Liver (tissue), 9 donors: ENCODE measurements around the gene ORC3. TPM values are rescaled to one million over a fixed set of nuclear protein-coding genes. Genes with fewer than 3 reads are reported as not detected.

ENCODE experiments used
- DNase-seq: peaks from one replicate; pipeline ENCODE4 v3.0.0-alpha.2; 2017; ENCODE audit warnings: low spot score
- H3K27ac ChIP-seq, 2 donors: one replicate each; pipeline ENCODE4 v1.7.0; 2013; ENCODE audit warnings: inconsistent platforms in 2 of 2, low read length in 2 of 2, control low read depth in 1 of 2, low read depth in 1 of 2, mild to moderate bottlenecking in 1 of 2
- H3K27me3 ChIP-seq, 4 donors: one replicate each; pipeline versions ENCODE4 v1.6.1 to v1.7.0; 2013; ENCODE audit warnings: low read length in 3 of 4, inconsistent platforms in 1 of 4, mild to moderate bottlenecking in 1 of 4, moderate library complexity in 1 of 4; ENCODE audit not compliant: control insufficient read depth in 4 of 4, insufficient read depth in 4 of 4
- H3K36me3 ChIP-seq, 4 donors: one replicate each; pipeline versions ENCODE4 v1.6.1 to v1.7.0; 2013; ENCODE audit warnings: low read length in 3 of 4, mild to moderate bottlenecking in 3 of 4, low read depth in 1 of 4, moderate library complexity in 1 of 4; ENCODE audit not compliant: control insufficient read depth in 4 of 4, insufficient read depth in 3 of 4
- H3K4me1 ChIP-seq, 4 donors: one replicate each; pipeline versions ENCODE4 v1.6.1 to v1.7.0; 2013; ENCODE audit warnings: low read length in 3 of 4, mild to moderate bottlenecking in 3 of 4, moderate library complexity in 1 of 4; ENCODE audit not compliant: control insufficient read depth in 4 of 4, insufficient read depth in 4 of 4
- H3K4me3 ChIP-seq, 3 donors: one replicate each; pipeline versions ENCODE4 v1.6.1 to v1.7.0; 2013; ENCODE audit warnings: low read length in 3 of 3, control low read depth in 1 of 3, low read depth in 1 of 3, mild to moderate bottlenecking in 1 of 3
- H3K9ac ChIP-seq, 2 donors: one replicate each; pipeline ENCODE4 v1.7.0; 2013; ENCODE audit warnings: low read length in 2 of 2, mild to moderate bottlenecking in 2 of 2, moderate library complexity in 2 of 2, control low read depth in 1 of 2, low read depth in 1 of 2
- H3K9me3 ChIP-seq, 4 donors: one replicate each; pipeline versions ENCODE4 v1.6.1 to v1.7.0; 2013; ENCODE audit warnings: low read length in 3 of 4; ENCODE audit not compliant: control insufficient read depth in 4 of 4
- ATF3 ChIP-seq: IDR thresholded peaks from 2 replicates; pipeline ENCODE4 v1.6.1; 2016; ENCODE audit warnings: antibody characterized with exemption
- CTCF ChIP-seq: fragments of 150-350 bp; IDR thresholded peaks from 2 replicates; pipeline ENCODE4 v1.5.1; 2017; ENCODE audit warnings: improper control_type of control experiment, low read depth, low read length; ENCODE audit not compliant: missing input control
- EGR1 ChIP-seq, 2 donors: IDR thresholded peaks; 2 replicates each; pipeline ENCODE4 v1.6.1; 2016 to 2018; ENCODE audit warnings: antibody characterized with exemption in 2 of 2, low read depth in 2 of 2
- FOXA1 ChIP-seq: IDR thresholded peaks from 2 replicates; pipeline ENCODE4 v1.6.1; 2016; ENCODE audit warnings: antibody characterized with exemption
- FOXA2 ChIP-seq: IDR thresholded peaks from 2 replicates; pipeline ENCODE4 v1.6.1; 2016; ENCODE audit warnings: antibody characterized with exemption
- GABPA ChIP-seq, 2 donors: IDR thresholded peaks in 1 of 2; conservative IDR thresholded peaks in 1 of 2; 2 replicates each; pipeline ENCODE4 v1.6.1; 2016; ENCODE audit warnings: antibody characterized with exemption in 2 of 2, mild to moderate bottlenecking in 1 of 2, moderate library complexity in 1 of 2
- HNF4A ChIP-seq, 2 donors: conservative IDR thresholded peaks; 2 replicates each; pipeline ENCODE4 v1.6.1; 2016; ENCODE audit warnings: antibody characterized with exemption in 2 of 2, mild to moderate bottlenecking in 2 of 2
- HNF4G ChIP-seq: IDR thresholded peaks from 2 replicates; pipeline ENCODE4 v1.6.1; 2016; ENCODE audit warnings: antibody characterized with exemption
- JUND ChIP-seq, 2 donors: IDR thresholded peaks; 2 replicates each; pipeline ENCODE4 v1.6.1; 2016; ENCODE audit warnings: antibody characterized with exemption in 2 of 2
- MAX ChIP-seq: IDR thresholded peaks from 2 replicates; pipeline ENCODE4 v1.6.1; 2016; ENCODE audit warnings: antibody characterized with exemption
- NR2F2 ChIP-seq: IDR thresholded peaks from 2 replicates; pipeline ENCODE4 v1.6.1; 2016; ENCODE audit warnings: antibody characterized with exemption
- RAD21 ChIP-seq, 2 donors: IDR thresholded peaks; 2 replicates each; pipeline ENCODE4 v1.6.1; 2016; ENCODE audit warnings: antibody characterized with exemption in 2 of 2, mild to moderate bottlenecking in 2 of 2
- SP1 ChIP-seq: IDR thresholded peaks from 2 replicates; pipeline ENCODE4 v1.6.1; 2018; ENCODE audit warnings: antibody characterized with exemption, mild to moderate bottlenecking
- TAF1 ChIP-seq: conservative IDR thresholded peaks from 2 replicates; pipeline ENCODE4 v1.6.1; 2016; ENCODE audit warnings: antibody characterized with exemption, mild to moderate bottlenecking
- YY1 ChIP-seq: IDR thresholded peaks from 2 replicates; pipeline ENCODE4 v1.6.1; 2016; ENCODE audit warnings: antibody characterized with exemption, mild to moderate bottlenecking
- whole genome bisulfite sequencing: extraction: QIAGEN DNeasy Blood & Tissue Kit; methylation state at CpG from one replicate; pipeline ENCODE4 v1.1.7; 2013; 5-methylcytosine and 5-hydroxymethylcytosine counted together
- polyA plus RNA-seq, 2 donors: library from polyadenylated mRNA; stranded (reverse) in 1 of 2; unstranded in 1 of 2; fragments of 200-250 nt in 1 of 2; fragments of >200 nt in 1 of 2; fragmentation: Nextera tagmentation in 1 of 2; extraction: Ambion mirVana in 1 of 2; gene quantifications; one replicate each; pipeline versions ENCODE4 v1.2.1 to v1.2.3, GENCODE V29; 2013 to 2015
- total RNA-seq, 2 donors: library from RNA; depleted of rRNA; stranded (reverse); fragments of >200 nt; gene quantifications; one replicate each; pipeline ENCODE4 v1.2.3, GENCODE V29; 2014
- TF ChIP-seq, protein P1 (sequence below): IDR thresholded peaks from 2 replicates; pipeline ENCODE4 v1.6.1; 2016; ENCODE audit warnings: antibody characterized with exemption
- donor health status: healthy.
- donor health status: healthy.
- donor health status: healthy.
- donor health status: healthy.
- donor health status: healthy.

Gene ORC3
- total and polyA plus RNA-seq, 4 donors, result 5.2 to 14.5 (median 10.5) TPM

GRCh38 chr6:87544474-87544735 lies 45.5 kb upstream of the ORC3 start:
- DNase-seq, result no peak
- 94% methylated on average over 1 of the region's 1 CpG for WGBS
- no peak overlapping the region for H3K27ac ChIP-seq
- peaks cover 0 to 3% (median 0%) of the 10 kb centered on the region in 4 donors for H3K9me3 ChIP-seq
- no peak overlapping the region for H3K9ac ChIP-seq
- H3K27me3 ChIP-seq, result no peaks in the 10 kb centered on the region
- H3K4me1 ChIP-seq, result no peaks in the 10 kb centered on the region
- TF ChIP-seq HNF4A (conservative IDR thresholded peaks at IDR 0.05) (no peak), JUND (IDR thresholded peaks at IDR 0.05) (no peak), NR2F2 (no peak), MAX (no peak), SP1 (no peak)
- no peak overlapping the region for H3K4me3 ChIP-seq
- H3K36me3 ChIP-seq, result peaks cover 7 to 25% (median 18%) of the 10 kb centered on the region in 4 donors

DNA sequence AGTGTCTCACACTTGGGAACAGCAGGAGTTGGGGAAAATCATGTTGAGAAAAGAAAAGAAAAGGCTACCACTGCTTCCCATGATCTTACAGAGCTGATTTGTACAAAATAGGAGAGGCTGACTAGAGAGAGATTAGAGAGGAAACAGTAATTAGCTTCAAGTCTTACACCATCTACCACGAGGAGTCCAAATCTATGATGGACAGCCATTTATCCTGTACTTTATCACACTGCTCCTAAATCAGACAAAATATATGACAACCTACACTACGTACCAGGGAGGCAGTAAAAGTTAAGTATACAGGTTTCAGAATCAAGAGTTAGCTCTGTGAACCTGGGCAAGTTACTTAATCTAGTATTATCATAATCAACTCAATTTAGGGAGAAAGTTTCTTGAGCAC lies 38.1 kb upstream of the ORC3 start:
- Histone ChIP-seq H3K4me1 (no peaks in the 10 kb centered on the region), H3K4me3 (no peak overlapping the region), H3K27ac (no peak overlapping the region), H3K9me3 (no peaks in the 10 kb centered on the region), H3K36me3 (peaks cover 0 to 13% (median 5%) of the 10 kb centered on the region in 4 donors), H3K9ac (no peak overlapping the region), H3K27me3 (no peaks in the 10 kb centered on the region)
- no peak for TF ChIP-seq HNF4A (conservative IDR thresholded peaks at IDR 0.05)
- no peak for TF ChIP-seq NR2F2
- no peak for TF ChIP-seq HNF4G
- no peak for TF ChIP-seq RAD21 (IDR thresholded peaks at IDR 0.05)
- no peak for TF ChIP-seq FOXA1
- no peak for TF ChIP-seq FOXA2
- no peak for TF ChIP-seq JUND (IDR thresholded peaks at IDR 0.05)
- no peak for TF ChIP-seq YY1
- TF ChIP-seq CTCF, result no peak
- no peak for TF ChIP-seq TAF1
- TF ChIP-seq, protein P1, sequence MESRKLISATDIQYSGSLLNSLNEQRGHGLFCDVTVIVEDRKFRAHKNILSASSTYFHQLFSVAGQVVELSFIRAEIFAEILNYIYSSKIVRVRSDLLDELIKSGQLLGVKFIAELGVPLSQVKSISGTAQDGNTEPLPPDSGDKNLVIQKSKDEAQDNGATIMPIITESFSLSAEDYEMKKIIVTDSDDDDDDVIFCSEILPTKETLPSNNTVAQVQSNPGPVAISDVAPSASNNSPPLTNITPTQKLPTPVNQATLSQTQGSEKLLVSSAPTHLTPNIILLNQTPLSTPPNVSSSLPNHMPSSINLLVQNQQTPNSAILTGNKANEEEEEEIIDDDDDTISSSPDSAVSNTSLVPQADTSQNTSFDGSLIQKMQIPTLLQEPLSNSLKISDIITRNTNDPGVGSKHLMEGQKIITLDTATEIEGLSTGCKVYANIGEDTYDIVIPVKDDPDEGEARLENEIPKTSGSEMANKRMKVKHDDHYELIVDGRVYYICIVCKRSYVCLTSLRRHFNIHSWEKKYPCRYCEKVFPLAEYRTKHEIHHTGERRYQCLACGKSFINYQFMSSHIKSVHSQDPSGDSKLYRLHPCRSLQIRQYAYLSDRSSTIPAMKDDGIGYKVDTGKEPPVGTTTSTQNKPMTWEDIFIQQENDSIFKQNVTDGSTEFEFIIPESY, result no peak
- no peak for TF ChIP-seq SP1
- TF ChIP-seq MAX, result no peak
- TF ChIP-seq ATF3, result no peak
- no peak for TF ChIP-seq GABPA (IDR thresholded peaks at IDR 0.05 in 1 of 2, conservative IDR thresholded peaks at IDR 0.05 in 1 of 2)
- no peak for TF ChIP-seq EGR1 (IDR thresholded peaks at IDR 0.05; ENCODE audit: low read depth in 2 of 2)
- 88% methylated on average over 2 of the region's 2 CpGs for WGBS
- DNase-seq, result no peak
